B cell (primary cell): ENCODE results near the gene FES. TPM values are rescaled to one million over a fixed set of nuclear protein-coding genes. Genes with fewer than 3 reads are reported as not detected.

Source experiments
- ATAC-seq: fragments of 200-7000 bp; cut with Tn5 transposase; one replicate; pipeline ENCODE4 v1.10.0; 2021; ENCODE audit warnings: low read depth, mild to moderate bottlenecking, moderate number of reproducible peaks, moderate library complexity
- CTCF ChIA-PET: fragments of 350-600 bp; sonication (Branson Sonifier 250); formaldehyde crosslinking; loops from one replicate; lab custom pipeline; 2021; ENCODE audit warnings: antibody characterized with exemption, inconsistent platforms; lab: Charles Lee
- POLR2A ChIA-PET: fragments of 350-600 bp; sonication (Branson Sonifier 250); formaldehyde crosslinking; loops from one replicate; lab custom pipeline; 2021; ENCODE audit warnings: antibody characterized with exemption; lab: Charles Lee
- DNase-seq: peaks from one replicate; pipeline ENCODE4 v3.0.0; 2013
- H2AFZ ChIP-seq: 2 replicates; pipeline ENCODE4 v1.6.1; 2012; ENCODE audit warnings: mild to moderate bottlenecking, low read depth, low read length; ENCODE audit not compliant: insufficient read depth, poor library complexity, severe bottlenecking
- H3K27ac ChIP-seq, 2 donors: 1 replicate in 1 of 2; 2 replicates in 1 of 2; pipeline ENCODE4 v1.5.1; 2012 to 2013; ENCODE audit warnings: low read length in 2 of 2, mild to moderate bottlenecking in 2 of 2, moderate library complexity in 1 of 2
- H3K27me3 ChIP-seq, 4 experiments: fragments of 200-600 bp in 1 of 4; sonication (generic) in 1 of 4; replicated peaks in 1 of 4; 1 replicate in 2 of 4; 2 replicates in 2 of 4; pipeline versions ENCODE4 v1.6.1 to v1.7.0; 2013 to 2016; ENCODE audit warnings: low read length in 3 of 4, mild to moderate bottlenecking in 2 of 4, mixed read lengths in 1 of 4, moderate library complexity in 1 of 4; ENCODE audit not compliant: insufficient read depth in 4 of 4, control insufficient read depth in 3 of 4; ENCODE audit errors: control extremely low read depth in 1 of 4
- H3K36me3 ChIP-seq, 2 experiments: replicated peaks in 1 of 2; 1 replicate in 1 of 2; 2 replicates in 1 of 2; pipeline versions ENCODE4 v1.6.1 to v1.7.1; 2013; ENCODE audit warnings: low read length in 1 of 2; ENCODE audit not compliant: insufficient read depth in 2 of 2, control insufficient read depth in 1 of 2; ENCODE audit errors: control extremely low read depth in 1 of 2, extremely low read depth in 1 of 2
- H3K4me1 ChIP-seq, 2 donors: fragments of 200-600 bp in 1 of 2; sonication (generic) in 1 of 2; 1 replicate in 1 of 2; 2 replicates in 1 of 2; pipeline versions ENCODE4 v1.5.1 to v1.6.1; 2013 to 2017; ENCODE audit warnings: low read length in 2 of 2; ENCODE audit not compliant: control insufficient read depth in 2 of 2, insufficient read depth in 2 of 2
- H3K4me2 ChIP-seq: replicated peaks from 2 replicates; pipeline ENCODE3; 2012; ENCODE audit warnings: mild to moderate bottlenecking, low read depth, low read length; ENCODE audit not compliant: poor library complexity, severe bottlenecking
- H3K4me3 ChIP-seq, 5 experiments: fragments of 200-600 bp in 1 of 5; sonication (generic) in 1 of 5; 1 replicate in 3 of 5; 2 replicates in 2 of 5; pipeline versions ENCODE4 v1.5.1 to v1.7.0; 2011 to 2016; ENCODE audit warnings: low read length in 4 of 5, mild to moderate bottlenecking in 4 of 5, low read depth in 2 of 5, control low read depth in 1 of 5, moderate library complexity in 1 of 5; ENCODE audit not compliant: insufficient read depth in 1 of 5; ENCODE audit errors: control extremely low read depth in 1 of 5, extremely low read depth in 1 of 5
- H3K79me2 ChIP-seq: fragments of 200-600 bp; sonication (generic); one replicate; pipeline ENCODE4 v1.6.0; 2016; ENCODE audit warnings: low read length; ENCODE audit not compliant: control insufficient read depth, insufficient read depth
- H3K9ac ChIP-seq: fragments of 200-600 bp; sonication (generic); 2 replicates; pipeline ENCODE4 v1.6.1; 2017; ENCODE audit warnings: mild to moderate bottlenecking, low read length, moderate library complexity
- H3K9me3 ChIP-seq, 3 donors: one replicate each; pipeline versions ENCODE4 v1.6.1 to v1.7.1; 2013; ENCODE audit warnings: low read length in 2 of 3; ENCODE audit not compliant: control insufficient read depth in 2 of 3, insufficient read depth in 1 of 3; ENCODE audit errors: control extremely low read depth in 1 of 3
- H4K20me1 ChIP-seq: 2 replicates; pipeline ENCODE4 v1.6.0; 2012; ENCODE audit warnings: mild to moderate bottlenecking, low read length; ENCODE audit not compliant: insufficient read depth, control insufficient read depth, poor library complexity, severe bottlenecking
- H3K27ac Mint-ChIP-seq: one replicate; pipeline ENCODE4 v1.8.0; 2021; ENCODE audit warnings: mixed read lengths
- H3K27me3 Mint-ChIP-seq: one replicate; pipeline ENCODE4 v1.8.0; 2021; ENCODE audit warnings: mixed read lengths
- H3K4me1 Mint-ChIP-seq: one replicate; pipeline ENCODE4 v1.8.0; 2021; ENCODE audit warnings: mixed read lengths
- H3K4me3 Mint-ChIP-seq: one replicate; pipeline ENCODE4 v1.8.0; 2021; ENCODE audit warnings: mixed read lengths
- H3K9me3 Mint-ChIP-seq: one replicate; pipeline ENCODE4 v1.8.0; 2022; ENCODE audit warnings: mixed read lengths; ENCODE audit not compliant: insufficient read depth
- EZH2 ChIP-seq: IDR thresholded peaks from 2 replicates; pipeline ENCODE4 v1.6.1; 2012; ENCODE audit warnings: borderline replicate concordance, low read depth, mild to moderate bottlenecking, moderate library complexity, low read length; ENCODE audit not compliant: insufficient read depth, poor library complexity, severe bottlenecking
- WGBS: methylation state at CpG from one replicate; pipeline ENCODE4 v1.1.5; 2013; ENCODE audit warnings: missing lambda C conversion rate; ENCODE audit not compliant: insufficient coverage; 5-methylcytosine and 5-hydroxymethylcytosine counted together
- intact Hi-C: fragments of 100-400 bp; cut with micrococcal nuclease; formaldehyde crosslinking; loops from one replicate; pipeline ENCODE4 v1.10.0; 2022
- polyA plus RNA-seq: library from polyadenylated mRNA; depleted of rRNA; stranded (reverse); fragments of >200 nt; gene quantifications from 2 replicates; pipeline ENCODE4 v1.2.3, GENCODE V29; 2012
- total RNA-seq, 2 donors: library from RNA; stranded (reverse); fragments of 120-200 nt in 1 of 2; gene quantifications; 1 replicate in 1 of 2; 2 replicates in 1 of 2; pipeline versions ENCODE4 v1.2.3 to v1.2.4, GENCODE V29; 2013 to 2022
- TF ChIP-seq, protein P1 (sequence below): fragments of 200-600 bp; IDR thresholded peaks from one replicate; pipeline ENCODE4 v1.8.0; 2022; ENCODE audit warnings: antibody characterized with exemption, mild to moderate bottlenecking

Gene FES
- total and polyA plus RNA-seq, 2 donors (not counting 1 experiment from before 2014, with no cell fraction given), result 23.9 to 31.4 TPM

- CTCF ChIA-PET, result interaction anchor here (1.0 kb wide), 1 partner anchor 16 kb away, joined by 9 read pairs; the partner anchor contains the start of gene FES
- intact Hi-C loops, result no loop called here
- H3K4me2 ChIP-seq, result peak overlapping the region; percentile 98
- H3K36me3 ChIP-seq, result no peaks in the 10 kb centered on the region
- no peak for DNase-seq
- H4K20me1 ChIP-seq, result peaks cover 21% of the 10 kb centered on the region
- H3K27ac ChIP-seq, result peak overlapping the region in 1 of 2 donors; percentile 32
- no peak for ATAC-seq
- Mint-ChIP-seq H3K4me3 (peak overlapping the region; percentile 92), H3K27me3 (no peaks in the 10 kb centered on the region), H3K27ac (peak overlapping the region; percentile 95), H3K9me3 (no peaks in the 10 kb centered on the region), H3K4me1 (peaks cover 40% of the 10 kb centered on the region)
- no peaks in the 10 kb centered on the region for H3K9me3 ChIP-seq
- peaks cover 23% of the 10 kb centered on the region for H3K79me2 ChIP-seq
- H2AFZ ChIP-seq, result no peak overlapping the region
- H3K27me3 ChIP-seq, result no peaks in the 10 kb centered on the region
- POLR2A ChIA-PET, result interaction anchor here (1.0 kb wide), 1 partner anchor 16 kb away, joined by 3 read pairs; no protein-coding TSS in a partner anchor
- no peak overlapping the region for H3K4me3 ChIP-seq
- no peak overlapping the region for H3K9ac ChIP-seq
- peaks cover 31 to 39% of the 10 kb centered on the region in 2 donors for H3K4me1 ChIP-seq
- no peak for TF ChIP-seq EZH2
- TF ChIP-seq, protein P1, sequence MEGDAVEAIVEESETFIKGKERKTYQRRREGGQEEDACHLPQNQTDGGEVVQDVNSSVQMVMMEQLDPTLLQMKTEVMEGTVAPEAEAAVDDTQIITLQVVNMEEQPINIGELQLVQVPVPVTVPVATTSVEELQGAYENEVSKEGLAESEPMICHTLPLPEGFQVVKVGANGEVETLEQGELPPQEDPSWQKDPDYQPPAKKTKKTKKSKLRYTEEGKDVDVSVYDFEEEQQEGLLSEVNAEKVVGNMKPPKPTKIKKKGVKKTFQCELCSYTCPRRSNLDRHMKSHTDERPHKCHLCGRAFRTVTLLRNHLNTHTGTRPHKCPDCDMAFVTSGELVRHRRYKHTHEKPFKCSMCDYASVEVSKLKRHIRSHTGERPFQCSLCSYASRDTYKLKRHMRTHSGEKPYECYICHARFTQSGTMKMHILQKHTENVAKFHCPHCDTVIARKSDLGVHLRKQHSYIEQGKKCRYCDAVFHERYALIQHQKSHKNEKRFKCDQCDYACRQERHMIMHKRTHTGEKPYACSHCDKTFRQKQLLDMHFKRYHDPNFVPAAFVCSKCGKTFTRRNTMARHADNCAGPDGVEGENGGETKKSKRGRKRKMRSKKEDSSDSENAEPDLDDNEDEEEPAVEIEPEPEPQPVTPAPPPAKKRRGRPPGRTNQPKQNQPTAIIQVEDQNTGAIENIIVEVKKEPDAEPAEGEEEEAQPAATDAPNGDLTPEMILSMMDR, result no peak
These were observed 15.2 kb upstream of the FES start for GRCh38 chr15:90869140-90869541.

GRCh38 chr15:90869601-90870353 is 14.5 kb upstream of the FES start:
- H3K4me3 ChIP-seq, result peak overlapping the region in 1 of 5 experiments; percentile 18
- Mint-ChIP-seq H3K4me3 (peak overlapping the region; percentile 92), H3K9me3 (no peaks in the 10 kb centered on the region), H3K27me3 (no peaks in the 10 kb centered on the region), H3K4me1 (peaks cover 41% of the 10 kb centered on the region), H3K27ac (peak overlapping the region; percentile 95)
- peak overlapping the region; percentile 19 to 32 for H3K27ac ChIP-seq
- ChIA-PET CTCF (interaction anchor here (0.6 to 2.2 kb wide), 4 partner anchors 15 to 63 kb away, joined by 3 to 14 read pairs (median 10); partner anchors contain the start of gene HDDC3), POLR2A (interaction anchor here (0.6 to 2.2 kb wide), 6 partner anchors 14 to 83 kb away, joined by 3 to 12 read pairs (median 4); partner anchors contain the start of gene FES)
- TF ChIP-seq EZH2, result no peak
- TF ChIP-seq, protein P1, result no peak
- H4K20me1 ChIP-seq, result peaks cover 28% of the 10 kb centered on the region
- H3K36me3 ChIP-seq, result no peaks in the 10 kb centered on the region
- peak overlapping the region; percentile 1 for H3K9ac ChIP-seq
- H3K4me2 ChIP-seq, result peak overlapping the region; percentile 98
- WGBS, result 10% methylated on average over 3 of the region's 9 CpGs
- ATAC-seq, result peak; percentile 59
- H3K9me3 ChIP-seq, result no peaks in the 10 kb centered on the region
- peak; percentile 50 for DNase-seq
- intact Hi-C loops, result loop anchor here (5.0 kb wide), 2 partner anchors 32 to 152 kb away; partner anchors contain the start of gene BLM
- H3K79me2 ChIP-seq, result peaks cover 27% of the 10 kb centered on the region
- peaks cover 31 to 39% of the 10 kb centered on the region in 2 donors for H3K4me1 ChIP-seq
- H2AFZ ChIP-seq, result no peak overlapping the region
- no peaks in the 10 kb centered on the region for H3K27me3 ChIP-seq
